ENCODE results near the gene METAP1. TPM values are rescaled to one million over a fixed set of nuclear protein-coding genes. Genes with fewer than 3 reads are reported as not detected.

Gene METAP1
- total RNA-seq, 3 donors from 2014 or later = 53.7 to 70.1 (median 55.0) TPM

- ATAC-seq (no peak), DNase-seq (no peak)
- H3K4me3 ChIP-seq = no peak overlapping the region
- H3K9me3 ChIP-seq = no peaks in the 10 kb centered on the region
- TF ChIP-seq CTCF (IDR thresholded peaks at IDR 0.05) = no peak
- intact Hi-C loops (cut with DNase I, micrococcal nuclease) = no loop called here
- H3K36me3 ChIP-seq (ENCODE audit: low read depth) = no peaks in the 10 kb centered on the region
- H3K4me1 ChIP-seq (ENCODE audit: low read depth) = no peaks in the 10 kb centered on the region
Observed at GRCh38 chr4:98958065-98958464, 37.5 kb upstream of the METAP1 start.

GRCh38 chr4:98959411-98959810, 36.1 kb upstream of the METAP1 start:
- no peaks in the 10 kb centered on the region for H3K36me3 ChIP-seq (ENCODE audit: low read depth)
- H3K4me3 ChIP-seq = no peak overlapping the region
- intact Hi-C loops (cut with DNase I, micrococcal nuclease) = no loop called here
- no peaks in the 10 kb centered on the region for H3K4me1 ChIP-seq (ENCODE audit: low read depth)
- DNase-seq = no peak
- no peaks in the 10 kb centered on the region for H3K9me3 ChIP-seq
- no peak for TF ChIP-seq CTCF (IDR thresholded peaks at IDR 0.05)
- ATAC-seq = no peak

- H3K36me3 ChIP-seq (ENCODE audit: low read depth) = no peaks in the 10 kb centered on the region
- no peaks in the 10 kb centered on the region for H3K9me3 ChIP-seq
- no peak overlapping the region for H3K4me3 ChIP-seq
- intact Hi-C loops (cut with DNase I, micrococcal nuclease) = no loop called here
- no peak for ATAC-seq
- H3K4me1 ChIP-seq (ENCODE audit: low read depth) = no peaks in the 10 kb centered on the region
- no peak for TF ChIP-seq CTCF (IDR thresholded peaks at IDR 0.05)
- DNase-seq = no peak
Observed at GRCh38 chr4:98961770-98962169, 33.8 kb upstream of the METAP1 start.

- H3K4me3 ChIP-seq = no peak overlapping the region
- no peaks in the 10 kb centered on the region for H3K36me3 ChIP-seq (ENCODE audit: low read depth)
- DNase-seq = no peak
- no peaks in the 10 kb centered on the region for H3K4me1 ChIP-seq (ENCODE audit: low read depth)
- TF ChIP-seq CTCF (IDR thresholded peaks at IDR 0.05) = no peak
- no peak for ATAC-seq
- no peaks in the 10 kb centered on the region for H3K9me3 ChIP-seq
- intact Hi-C loops (cut with DNase I, micrococcal nuclease) = no loop called here
Observed at GRCh38 chr4:98963538-98964433, 31.7 kb upstream of the METAP1 start.

GRCh38 chr4:98966926-98967325, 28.6 kb upstream of the METAP1 start:
- ATAC-seq = no peak
- DNase-seq = no peak

More at GRCh38 chr4:98966926-98967325, 28.6 kb upstream of the METAP1 start:
- H3K36me3 ChIP-seq (ENCODE audit: low read depth) = no peaks in the 10 kb centered on the region
- H3K9me3 ChIP-seq = no peaks in the 10 kb centered on the region
- intact Hi-C loops (cut with DNase I, micrococcal nuclease) = no loop called here
- no peak for TF ChIP-seq CTCF (IDR thresholded peaks at IDR 0.05)
- no peak overlapping the region for H3K4me3 ChIP-seq
- H3K4me1 ChIP-seq (ENCODE audit: low read depth) = no peaks in the 10 kb centered on the region

All from mucosa of descending colon (tissue), 3 donors.